Superior temporal gyrus (tissue), 1 donor: Measurements from ENCODE around the gene USP9Y.

Experiments used
- DNase-seq: peaks from one replicate; pipeline ENCODE4 v3.0.0-alpha.2; 2016; ENCODE audit errors: extremely low spot score

Gene USP9Y

DNA sequence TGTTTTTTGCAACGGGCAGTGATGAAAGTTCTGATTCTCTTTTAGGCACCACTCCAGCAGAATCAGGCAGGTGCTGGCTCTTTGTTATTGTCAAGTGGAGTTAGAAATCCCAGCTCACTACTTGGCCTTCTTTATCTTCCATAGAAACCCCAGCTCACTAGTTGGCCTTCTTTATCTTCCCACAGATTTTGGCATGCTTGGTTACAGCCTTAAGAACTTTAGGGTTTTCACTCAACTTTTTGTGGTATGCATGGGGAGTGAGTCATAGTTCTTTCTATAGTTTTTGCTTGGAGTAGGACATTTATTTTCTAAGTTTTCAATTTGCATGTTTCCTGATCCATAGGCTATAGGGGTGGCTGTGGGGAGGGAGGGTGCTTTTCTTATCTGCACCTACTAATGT is 55.0 kb downstream of the USP9Y start:
- DNase-seq, result no peak

DNA sequence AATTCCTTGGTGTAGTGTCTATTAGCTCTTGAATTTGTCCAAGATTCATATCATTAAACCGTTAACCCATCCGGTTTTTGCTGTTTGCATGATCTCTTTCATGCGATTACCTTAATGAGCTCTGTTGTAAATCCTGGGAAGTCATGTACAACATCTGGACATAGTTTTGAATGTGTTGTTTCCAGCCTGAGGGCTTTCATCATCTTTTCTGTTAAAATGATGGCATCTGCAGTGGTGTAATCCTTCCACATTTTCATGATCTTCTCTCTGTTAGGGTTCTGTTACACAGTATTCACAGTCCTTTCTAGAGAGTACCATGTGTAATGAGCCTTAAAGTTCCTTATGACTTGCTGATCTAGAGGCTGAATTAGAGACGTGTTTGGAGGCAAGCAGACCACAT is 64.9 kb downstream of the USP9Y start:
- no peak for DNase-seq

DNA sequence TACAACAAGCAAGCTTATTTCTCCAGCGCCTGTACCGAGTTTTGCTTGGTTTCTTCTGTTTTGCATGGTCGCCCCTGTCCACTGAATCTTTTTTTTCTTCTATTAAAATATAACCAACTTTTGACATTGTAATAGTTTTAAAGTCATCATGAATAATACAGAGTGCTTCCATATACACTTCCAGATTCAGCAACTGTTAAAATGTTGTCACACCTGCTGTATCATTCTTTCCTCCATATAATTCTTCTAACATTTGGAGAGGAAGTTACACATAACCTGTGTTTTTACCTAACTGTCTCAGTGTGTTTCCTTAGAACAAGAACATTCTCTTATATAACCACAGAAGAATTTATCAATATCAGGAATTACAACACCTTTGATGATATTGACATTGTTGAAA is 83.5 kb downstream of the USP9Y start:
- no peak for DNase-seq

DNA sequence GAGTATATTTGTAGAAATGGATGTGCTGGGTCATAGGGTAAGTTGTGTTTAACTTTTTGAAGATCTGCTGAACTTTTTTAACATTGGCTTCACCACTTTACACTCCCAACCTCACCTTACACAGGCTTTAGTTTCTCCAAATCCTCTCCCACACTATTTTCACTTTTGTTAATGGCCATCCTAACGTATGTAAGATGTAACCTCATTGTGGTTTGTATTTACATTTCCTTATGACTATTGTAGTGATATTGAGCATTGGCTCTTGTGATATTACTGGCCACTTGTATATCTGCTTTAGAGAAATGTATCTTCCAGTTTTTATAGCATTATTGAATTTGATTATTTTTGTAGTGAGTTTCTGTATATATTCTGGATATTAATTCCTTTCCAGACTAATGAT is 93.0 kb downstream of the USP9Y start:
- DNase-seq, result no peak

DNA sequence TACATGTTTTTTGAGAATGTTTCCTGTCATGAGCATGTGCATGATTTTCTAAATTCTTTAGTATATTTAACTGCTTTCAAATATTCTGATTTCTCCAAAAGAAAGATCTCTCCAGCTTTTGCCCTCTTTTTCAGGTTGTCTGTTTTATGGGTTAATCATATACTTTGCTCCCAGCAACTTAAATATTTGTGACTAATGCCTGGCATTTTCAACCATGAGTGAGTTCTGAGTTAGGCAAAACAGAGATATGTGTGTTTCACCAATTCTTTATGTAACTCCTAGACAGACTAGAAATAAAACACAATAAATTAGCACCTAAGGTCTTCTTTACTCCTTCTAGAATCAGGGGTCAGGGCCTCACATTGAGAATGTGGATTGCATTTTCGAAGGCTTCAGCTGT is 107.0 kb downstream of the USP9Y start:
- no peak for DNase-seq

DNA sequence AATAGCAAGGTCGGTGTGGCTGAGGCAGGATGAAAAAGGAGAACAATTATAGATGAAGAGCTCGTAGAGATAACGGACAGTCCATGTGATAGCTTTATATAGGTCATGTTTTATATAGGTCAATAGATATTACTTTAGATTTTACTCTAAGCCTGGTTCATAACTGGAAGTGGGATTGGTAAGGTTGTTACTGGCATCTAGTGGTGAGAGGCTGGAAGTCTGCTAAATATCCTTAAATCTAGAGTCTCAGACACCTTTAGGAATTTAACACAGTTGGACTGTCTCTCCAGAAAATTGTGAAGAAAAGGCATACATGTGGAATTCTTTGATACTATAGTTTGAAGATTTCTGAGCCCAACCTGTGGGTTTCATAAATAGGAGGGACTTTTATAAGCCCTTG is 108.0 kb downstream of the USP9Y start:
- DNase-seq, result peak; percentile 15

DNA sequence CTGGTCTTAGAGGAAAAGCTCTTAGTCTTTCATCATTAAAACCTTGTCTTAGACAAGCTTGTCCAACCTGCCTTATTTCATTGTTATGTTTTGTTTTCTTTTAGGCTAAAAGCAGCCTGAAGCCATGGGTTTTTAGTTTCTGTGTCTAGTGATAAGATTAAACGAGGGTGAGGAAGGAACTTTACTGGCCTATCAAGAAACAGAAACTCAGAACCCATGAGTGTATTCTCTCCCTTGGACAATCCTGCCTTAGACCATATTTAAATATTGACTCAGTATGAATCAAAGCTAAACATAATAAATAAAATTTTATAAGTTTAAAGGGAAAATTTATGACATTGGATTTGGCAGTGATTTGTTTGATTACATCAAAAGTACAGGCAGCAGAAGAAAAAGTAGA is 122.4 kb downstream of the USP9Y start:
- DNase-seq, result no peak

DNA sequence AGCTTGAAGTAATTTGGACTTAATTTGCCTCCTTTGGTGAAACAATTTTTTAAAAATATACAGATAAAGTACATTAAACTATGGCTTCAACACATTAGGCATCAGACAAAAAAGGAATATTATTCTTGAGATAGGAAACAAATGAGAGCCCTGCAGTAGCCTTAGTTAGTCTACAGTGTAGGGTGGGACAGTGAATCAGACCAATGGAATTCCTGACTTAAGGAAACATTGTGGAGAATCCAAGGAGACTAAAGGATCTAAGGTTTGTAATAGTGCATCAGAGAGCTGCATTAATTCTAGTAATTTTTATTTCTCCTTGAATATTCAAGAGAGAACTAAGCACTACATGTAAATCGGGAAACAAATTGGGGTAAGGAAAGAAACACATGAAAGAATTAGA is 125.8 kb downstream of the USP9Y start:
- no peak for DNase-seq

DNA sequence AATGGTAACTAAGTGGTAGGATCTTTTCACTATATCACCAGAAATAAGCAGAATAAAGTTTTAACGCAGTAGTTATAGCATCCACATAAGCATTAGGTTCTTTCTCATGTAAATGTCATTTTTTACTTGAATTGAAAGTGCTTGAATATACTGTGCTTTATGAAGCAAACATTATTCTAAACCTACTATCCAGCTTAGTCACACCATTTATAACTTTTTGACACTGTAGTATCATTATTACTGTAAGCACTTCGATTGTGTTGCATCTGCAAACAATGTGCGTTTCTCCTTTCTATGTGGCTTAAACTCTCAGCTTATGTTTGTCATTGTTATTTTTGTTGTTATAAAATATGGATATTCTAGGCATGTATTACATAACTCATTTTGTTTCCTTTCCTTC is 132.3 kb downstream of the USP9Y start:
- no peak for DNase-seq

DNA sequence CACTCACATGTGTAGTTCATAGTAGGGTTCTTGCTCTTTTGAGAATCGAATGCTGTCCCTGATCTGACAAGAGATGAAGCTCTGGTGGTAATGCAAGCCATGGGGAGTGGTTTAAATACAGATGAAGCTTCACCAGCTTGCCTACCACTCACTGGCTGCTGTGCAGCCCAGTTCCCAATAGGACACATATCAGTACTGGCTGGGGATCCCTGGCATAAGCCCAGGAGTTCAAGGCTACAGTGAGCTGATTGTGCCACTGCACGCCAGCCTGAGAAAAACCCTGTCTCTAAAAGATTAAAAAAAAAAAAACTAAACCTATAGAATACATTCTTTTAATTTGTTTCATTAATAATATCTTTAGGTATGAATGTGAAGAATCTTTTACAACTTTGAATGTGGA is 136.5 kb downstream of the USP9Y start:
- DNase-seq, result peak; percentile 16

DNA sequence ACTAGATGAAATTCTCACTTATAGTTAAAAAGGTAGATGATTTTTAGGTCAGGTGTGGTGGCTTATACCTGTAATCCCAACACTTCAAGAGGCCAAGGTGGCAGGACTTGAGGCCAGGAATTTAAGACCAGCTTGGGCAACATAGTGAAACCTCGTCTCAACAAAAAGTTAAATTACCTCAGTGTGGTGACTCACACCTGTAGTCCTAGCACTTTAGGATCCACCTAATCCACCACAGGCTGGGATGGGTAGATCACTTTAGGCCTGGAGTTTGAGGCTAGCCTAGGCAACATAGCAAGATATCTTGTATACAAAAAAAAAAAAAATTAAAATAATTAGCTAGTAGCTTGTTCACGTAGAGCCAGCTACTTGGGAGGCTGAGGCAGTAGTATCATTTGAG is 140.3 kb downstream of the USP9Y start:
- DNase-seq, result no peak

DNA sequence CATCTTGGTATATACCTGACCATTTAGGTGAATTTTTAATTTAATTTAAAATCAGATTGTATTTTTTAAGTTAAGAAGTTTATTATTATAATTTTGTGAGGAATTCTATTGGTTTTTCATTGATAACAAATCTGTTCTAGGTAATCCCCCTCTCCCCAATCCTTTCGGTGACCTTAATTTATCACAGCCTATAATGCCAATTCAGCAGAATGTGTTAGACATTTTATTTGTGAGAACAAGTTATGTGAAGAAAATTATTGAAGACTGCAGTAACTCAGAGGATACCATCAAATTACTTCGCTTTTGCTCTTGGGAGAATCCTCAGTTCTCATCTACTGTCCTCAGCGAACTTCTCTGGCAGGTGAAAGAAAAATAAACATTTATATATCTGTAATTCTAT is 145.8 kb downstream of the USP9Y start:
- DNase-seq, result no peak

DNA sequence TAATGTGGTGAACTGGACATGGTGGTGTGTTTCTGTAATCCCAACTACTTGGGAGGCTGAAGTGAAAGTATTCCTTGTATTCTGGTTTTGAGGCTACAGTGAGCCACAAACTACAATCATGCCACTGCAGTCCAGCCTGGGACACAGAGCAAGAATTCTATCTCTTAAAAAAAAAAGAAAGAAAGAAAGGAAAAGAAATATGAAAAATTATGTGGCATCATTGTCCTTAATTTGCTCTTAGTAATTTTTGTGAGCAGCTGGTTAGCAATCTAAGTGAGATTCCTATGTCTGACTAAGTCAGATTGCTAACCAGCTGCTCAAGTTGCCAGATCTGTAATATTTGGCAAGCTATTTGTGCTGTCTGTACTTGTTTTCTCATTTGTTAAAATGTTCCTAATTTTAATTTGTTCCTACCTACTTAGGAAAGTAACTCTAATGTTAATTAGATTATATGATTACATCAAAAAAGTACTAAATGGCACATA is 154.8 kb downstream of the USP9Y start:
- no peak for DNase-seq

DNA sequence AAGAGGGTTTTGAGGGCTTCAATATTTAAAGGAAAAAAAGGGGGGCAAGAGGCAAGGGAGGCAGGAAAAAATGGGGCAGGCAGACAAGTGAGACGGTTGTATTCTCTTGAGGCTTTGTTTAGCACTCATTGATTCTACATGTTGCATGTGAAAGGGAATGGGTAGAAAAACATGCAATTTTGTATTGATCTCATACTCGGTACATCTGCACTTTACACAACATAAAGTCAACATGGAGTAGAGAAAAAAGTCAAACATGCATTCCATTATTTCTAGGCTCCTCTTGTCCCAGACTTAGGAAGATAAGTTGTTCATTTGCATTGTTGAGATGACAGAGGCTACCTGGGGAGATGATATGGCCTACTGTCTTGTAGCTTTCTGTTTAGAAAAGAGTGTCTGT is 166.9 kb downstream of the USP9Y start:
- no peak for DNase-seq

DNA sequence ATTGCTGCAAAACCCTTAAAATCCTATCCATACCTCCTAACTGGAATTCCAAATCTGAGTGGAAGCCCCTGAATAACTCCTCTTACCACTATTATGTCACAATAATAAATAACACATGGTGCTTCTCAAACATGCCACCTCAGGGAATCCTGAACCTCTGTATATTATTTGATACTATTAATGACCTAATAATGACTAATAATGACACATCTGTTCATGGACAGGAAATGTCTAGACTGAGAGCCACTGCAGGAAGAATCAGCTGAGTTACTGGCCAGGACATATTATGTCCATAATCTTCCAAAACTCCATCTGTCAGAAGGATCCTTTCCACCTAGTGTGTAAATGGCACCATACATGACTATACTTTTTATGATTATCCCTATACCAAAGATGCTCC is 195.9 kb downstream of the USP9Y start:
- no peak for DNase-seq

DNA sequence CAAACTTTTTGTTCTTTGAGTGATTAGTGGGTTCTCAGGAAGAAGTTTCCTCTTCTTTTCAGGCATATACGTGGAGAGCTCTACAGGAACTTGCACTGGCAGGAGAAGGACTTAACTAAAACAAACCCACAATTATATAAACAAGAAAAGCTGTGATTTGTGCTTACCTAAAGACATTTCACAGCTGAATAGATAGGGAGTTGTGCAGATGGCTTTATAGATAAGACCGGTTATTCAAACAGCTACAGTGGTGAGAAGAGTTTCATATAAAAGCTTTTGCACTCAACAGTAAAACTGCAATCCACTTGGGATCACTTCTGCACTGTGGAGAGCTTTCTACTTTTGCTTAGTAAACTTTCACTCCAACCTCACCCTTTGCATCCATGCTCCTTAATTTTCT is 197.6 kb downstream of the USP9Y start:
- no peak for DNase-seq

DNA sequence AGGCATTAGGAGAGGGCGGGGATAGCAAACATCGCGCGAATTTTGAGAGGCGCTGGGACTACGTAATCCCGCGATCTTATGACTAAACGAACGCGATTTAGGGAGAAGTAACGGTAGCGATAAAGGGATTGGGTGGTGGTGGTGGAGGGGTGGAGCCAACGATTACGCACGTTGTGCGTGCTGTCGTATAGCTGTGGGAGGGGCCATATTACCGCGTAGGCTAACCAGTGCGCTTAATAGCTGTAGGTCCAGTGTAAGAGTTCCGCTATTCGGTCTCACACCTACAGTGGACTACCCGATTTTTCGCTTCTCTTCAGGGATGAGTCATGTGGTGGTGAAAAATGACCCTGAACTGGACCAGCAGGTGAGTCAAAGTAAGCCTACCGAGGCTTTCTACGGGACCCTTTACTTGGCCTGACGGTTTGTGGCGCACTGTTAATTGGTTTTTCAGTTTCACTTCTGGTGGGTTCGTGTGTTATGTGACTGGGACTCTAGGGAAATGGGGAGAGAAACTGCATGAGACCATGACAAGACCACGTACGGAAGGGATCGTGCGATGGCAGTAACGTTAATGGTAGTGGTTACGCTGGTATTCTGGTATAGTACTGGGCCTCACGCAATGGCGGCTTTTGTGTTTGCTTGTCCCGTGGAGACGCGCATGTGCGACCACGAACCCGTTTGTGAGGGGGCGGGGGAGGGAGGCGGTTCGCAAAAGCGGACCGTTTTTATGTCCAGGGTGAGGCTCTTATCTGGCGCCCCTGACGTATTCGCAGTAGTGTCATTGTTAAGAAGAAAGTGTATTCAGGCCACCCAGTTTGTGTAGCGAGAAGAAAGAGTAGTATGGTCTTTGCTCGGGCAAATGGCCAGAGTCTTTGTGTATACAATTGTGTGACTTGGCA is 203.8 kb downstream of the USP9Y start, which contains the start of gene DDX3Y:
Gene DDX3Y (plus strand): TSS at position 251 of the 899 bp plus-strand sequence. CDS start 69 bp downstream, at position 320.
- peak; percentile 91 for DNase-seq

DNA sequence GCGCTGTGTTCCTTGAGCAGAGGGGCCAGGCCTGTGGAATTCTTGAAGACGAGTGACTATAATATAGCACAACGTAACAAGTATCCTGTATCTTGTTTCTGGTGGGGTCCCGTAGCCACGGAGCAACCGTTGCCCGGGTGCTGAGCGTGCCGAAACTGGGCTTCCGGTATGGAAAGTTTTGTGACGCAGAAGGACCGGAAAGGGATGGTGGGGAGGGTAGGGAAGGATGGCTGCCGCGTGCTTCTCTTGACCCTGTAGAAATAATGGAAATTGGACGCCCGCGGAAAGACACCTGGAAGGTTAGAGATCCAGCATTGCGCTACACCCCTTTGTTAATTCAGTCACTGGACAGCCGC is 204.5 kb downstream of the USP9Y start:
- peak; percentile 73 for DNase-seq

DNA sequence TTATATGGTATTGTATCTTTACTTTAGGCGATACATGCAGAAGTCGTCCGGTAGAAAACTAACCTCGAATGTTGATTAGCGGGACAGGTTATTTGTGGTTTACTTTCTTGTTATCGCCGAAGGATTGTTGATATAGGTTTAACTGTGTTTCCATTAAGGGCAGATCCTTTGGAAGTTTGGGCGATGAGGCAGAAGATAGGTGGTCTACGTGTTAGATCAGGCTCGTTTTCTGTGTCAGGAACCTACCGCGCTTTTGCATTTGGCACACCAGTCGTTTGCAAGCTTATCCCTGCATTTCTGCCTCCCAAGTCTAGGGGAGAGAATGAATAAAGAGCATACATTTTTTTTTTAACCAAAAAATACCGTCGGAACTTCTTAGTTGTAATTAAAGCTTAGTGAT is 204.9 kb downstream of the USP9Y start:
- no peak for DNase-seq
